Breast epithelium (tissue), 4 donors: ENCODE measurements around the gene ATG16L1. TPM values are rescaled to one million over a fixed set of nuclear protein-coding genes. Genes with fewer than 3 reads are reported as not detected.

ENCODE experiments used
- DNase-seq, 2 donors: peaks; one replicate each; pipeline ENCODE4 v3.0.0-alpha.2; 2019; ENCODE audit warnings: low spot score in 2 of 2
- H3K27ac ChIP-seq, 2 donors: fragments of 200-600 bp; sonication (generic) in 1 of 2; one replicate each; pipeline ENCODE4 v1.5.1; 2016 to 2019; ENCODE audit warnings: mild to moderate bottlenecking in 1 of 2
- H3K27me3 ChIP-seq, 2 donors: fragments of 200-600 bp; sonication (generic) in 1 of 2; one replicate each; pipeline versions ENCODE4 v1.5.1 to v1.6.0; 2017 to 2019; ENCODE audit warnings: control low read depth in 1 of 2, mild to moderate bottlenecking in 1 of 2
- H3K36me3 ChIP-seq: fragments of 200-600 bp; one replicate; pipeline ENCODE4 v1.5.1; 2019
- H3K4me1 ChIP-seq, 2 donors: fragments of 200-600 bp; sonication (generic); one replicate each; pipeline ENCODE4 v1.5.1; 2016 to 2019; ENCODE audit warnings: control low read depth in 1 of 2
- H3K4me3 ChIP-seq, 3 donors: fragments of 200-600 bp; sonication (generic); 1 replicate in 2 of 3; 2 replicates in 1 of 3; pipeline ENCODE4 v1.5.1; 2016 to 2019; ENCODE audit warnings: mild to moderate bottlenecking in 3 of 3, moderate library complexity in 2 of 3
- H3K9me3 ChIP-seq, 2 donors: fragments of 200-600 bp; sonication (generic) in 1 of 2; one replicate each; pipeline ENCODE4 v1.5.1; 2016 to 2019; ENCODE audit warnings: control low read depth in 1 of 2
- CTCF ChIP-seq, 3 donors: fragments of 450-650 bp; IDR thresholded peaks; one replicate each; pipeline ENCODE4 v1.5.1; 2016 to 2017; ENCODE audit warnings: antibody characterized with exemption in 3 of 3, mild to moderate bottlenecking in 3 of 3, moderate library complexity in 3 of 3
- POLR2A ChIP-seq: fragments of 450-650 bp; IDR thresholded peaks from one replicate; pipeline ENCODE4 v1.6.1; 2016; ENCODE audit warnings: antibody characterized with exemption, mild to moderate bottlenecking, moderate library complexity
- POLR2AphosphoS5 ChIP-seq, 3 donors: sonication (generic); formaldehyde crosslinking; IDR thresholded peaks; one replicate each; pipeline ENCODE4 v1.6.1; 2017; ENCODE audit warnings: antibody characterized with exemption in 3 of 3
- intact Hi-C: fragments of 100-400 bp; cut with DNase I; formaldehyde crosslinking; loops from one replicate; pipeline ENCODE4 v1.15.1; 2023; ENCODE audit warnings: low total_unique reads
- total RNA-seq, 3 donors: library from RNA; depleted of rRNA; stranded (reverse); fragments of >200 nt; gene quantifications; one replicate each; pipeline ENCODE4 v1.1.0, GENCODE V29; 2016

The ATG16L1 gene
- total RNA-seq, 3 donors from 2014 or later: 19.5 to 61.9 (median 46.0) TPM

GRCh38 chr2:233258211-233258610 is 6.7 kb downstream of the ATG16L1 start:
- Histone ChIP-seq H3K4me3 (no peak overlapping the region), H3K27me3 (no peaks in the 10 kb centered on the region), H3K9me3 (no peaks in the 10 kb centered on the region), H3K4me1 (peaks cover 0 to 8% of the 10 kb centered on the region in 2 donors), H3K27ac (no peak overlapping the region), H3K36me3 (no peaks in the 10 kb centered on the region)
- TF ChIP-seq POLR2AphosphoS5 (IDR thresholded peaks at IDR 0.05): no peak
- no peak for TF ChIP-seq CTCF (IDR thresholded peaks at IDR 0.05)
- TF ChIP-seq POLR2A: no peak
- intact Hi-C loops: no loop called here
- no peak for DNase-seq

- Histone ChIP-seq H3K4me1 (no peaks in the 10 kb centered on the region), H3K4me3 (no peak overlapping the region), H3K27me3 (no peaks in the 10 kb centered on the region), H3K36me3 (no peaks in the 10 kb centered on the region), H3K9me3 (no peaks in the 10 kb centered on the region), H3K27ac (no peak overlapping the region)
- no peak for TF ChIP-seq POLR2AphosphoS5 (IDR thresholded peaks at IDR 0.05)
- intact Hi-C loops: no loop called here
- no peak for DNase-seq
Measured at GRCh38 chr2:233259730-233260129, 8.3 kb downstream of the ATG16L1 start.

- TF ChIP-seq POLR2A (no peak), CTCF (IDR thresholded peaks at IDR 0.05) (no peak), POLR2AphosphoS5 (IDR thresholded peaks at IDR 0.05) (no peak)
- H3K36me3 ChIP-seq: no peaks in the 10 kb centered on the region
- no peaks in the 10 kb centered on the region for H3K27me3 ChIP-seq
- H3K4me1 ChIP-seq: no peaks in the 10 kb centered on the region
- H3K27ac ChIP-seq: no peak overlapping the region
- DNase-seq: no peak
- intact Hi-C loops: no loop called here
- H3K9me3 ChIP-seq: no peaks in the 10 kb centered on the region
- no peak overlapping the region for H3K4me3 ChIP-seq
Measured at GRCh38 chr2:233260661-233261060, 9.2 kb downstream of the ATG16L1 start.

- Histone ChIP-seq H3K27me3 (no peaks in the 10 kb centered on the region), H3K27ac (no peak overlapping the region), H3K9me3 (no peaks in the 10 kb centered on the region), H3K4me1 (no peaks in the 10 kb centered on the region), H3K36me3 (no peaks in the 10 kb centered on the region), H3K4me3 (no peak overlapping the region)
- TF ChIP-seq POLR2A: no peak
- TF ChIP-seq POLR2AphosphoS5 (IDR thresholded peaks at IDR 0.05): no peak
- no peak for TF ChIP-seq CTCF (IDR thresholded peaks at IDR 0.05)
- intact Hi-C loops: no loop called here
- no peak for DNase-seq
Measured at GRCh38 chr2:233261819-233262555, 10.5 kb downstream of the ATG16L1 start.

- H3K27me3 ChIP-seq: no peaks in the 10 kb centered on the region
- no peaks in the 10 kb centered on the region for H3K9me3 ChIP-seq
- no peaks in the 10 kb centered on the region for H3K36me3 ChIP-seq
- no peaks in the 10 kb centered on the region for H3K4me1 ChIP-seq
- no peak overlapping the region for H3K27ac ChIP-seq
- no peak for DNase-seq
- H3K4me3 ChIP-seq: no peak overlapping the region
- intact Hi-C loops: no loop called here
- TF ChIP-seq POLR2AphosphoS5 (IDR thresholded peaks at IDR 0.05) (no peak), CTCF (IDR thresholded peaks at IDR 0.05) (no peak), POLR2A (no peak)
Measured at GRCh38 chr2:233262562-233262961, 11.1 kb downstream of the ATG16L1 start.
